Left ventricle myocardium inferior (tissue), 1 donor: ENCODE results near the gene MT1G. TPM values are rescaled to one million over a fixed set of nuclear protein-coding genes. Genes with fewer than 3 reads are reported as not detected.
"Not testable (repeated sequence)": the region's sequence is repeated elsewhere in the genome, so short reads cannot be mapped to it uniquely, and the experiment has no call there.

Experiments used
- DNase-seq: peaks from one replicate; pipeline ENCODE4 v3.0.0-alpha.2; 2020
- H3K27ac ChIP-seq: fragments of 200-600 bp; replicated peaks from 2 replicates; pipeline ENCODE4 v1.8.0; 2021
- H3K27me3 ChIP-seq: fragments of 200-600 bp; 2 replicates; pipeline ENCODE4 v1.8.0; 2021; ENCODE audit warnings: low read depth
- H3K36me3 ChIP-seq: fragments of 200-600 bp; 2 replicates; pipeline ENCODE4 v1.8.0; 2021
- H3K4me1 ChIP-seq: fragments of 200-600 bp; 2 replicates; pipeline ENCODE4 v1.8.0; 2021
- H3K4me3 ChIP-seq: fragments of 200-600 bp; 2 replicates; pipeline ENCODE4 v1.8.0; 2021; ENCODE audit warnings: mild to moderate bottlenecking, moderate library complexity
- H3K9me3 ChIP-seq: fragments of 200-600 bp; replicated peaks from 2 replicates; pipeline ENCODE4 v1.8.0; 2021
- CTCF ChIP-seq: fragments of 200-600 bp; IDR thresholded peaks from 2 replicates; pipeline ENCODE4 v1.8.0; 2021; ENCODE audit warnings: antibody characterized with exemption, mild to moderate bottlenecking, borderline replicate concordance
- intact Hi-C: fragments of 100-400 bp; cut with micrococcal nuclease; formaldehyde crosslinking; loops from one replicate; pipeline ENCODE4 v1.11.0; 2022
- total RNA-seq: library from RNA; stranded (reverse); fragmentation: NEBNext Ultra II Directional; extraction: Animal tissue kit (Norgen Biotek cat#: 25700); gene quantifications from one replicate; pipeline ENCODE4 v1.2.1, GENCODE V29; 2021
- donor health status: DM: no; HTN: yes; CAD: no; lungs with severe emphysema.

The MT1G gene
- total RNA-seq, 1 donor from 2014 or later: not detected

- DNase-seq: no peak
- peaks cover 4% of the 10 kb centered on the region for H3K27me3 ChIP-seq
- H3K4me1 ChIP-seq: peaks cover 46% of the 10 kb centered on the region
- peak overlapping the region; percentile 27 for H3K27ac ChIP-seq
- no peak overlapping the region for H3K4me3 ChIP-seq
- H3K36me3 ChIP-seq: no peaks in the 10 kb centered on the region
- TF ChIP-seq CTCF: no peak
- H3K9me3 ChIP-seq: no peaks in the 10 kb centered on the region
- intact Hi-C loops: no loop called here
Observed at GRCh38 chr16:56628486-56629350, 39.1 kb downstream of the MT1G start.

- Histone ChIP-seq H3K36me3 (no peaks in the 10 kb centered on the region), H3K4me3 (peak overlapping the region; percentile 80), H3K4me1 (peaks cover 39% of the 10 kb centered on the region), H3K9me3 (no peaks in the 10 kb centered on the region), H3K27me3 (no peaks in the 10 kb centered on the region), H3K27ac (peak overlapping the region; percentile 99)
- intact Hi-C loops: no loop called here
- TF ChIP-seq CTCF: no peak
- no peak for DNase-seq
Observed at GRCh38 chr16:56626685-56627084, 41.2 kb downstream of the MT1G start.

GRCh38 chr16:56625943-56626654 is 41.8 kb downstream of the MT1G start:
- DNase-seq: peak; percentile 71
- Histone ChIP-seq H3K27ac (peak overlapping the region; percentile 99), H3K4me1 (peaks cover 39% of the 10 kb centered on the region), H3K27me3 (no peaks in the 10 kb centered on the region), H3K36me3 (no peaks in the 10 kb centered on the region), H3K4me3 (peak overlapping the region; percentile 80), H3K9me3 (no peaks in the 10 kb centered on the region)
- intact Hi-C loops: no loop called here
- TF ChIP-seq CTCF: no peak

- DNase-seq: peak; percentile 88
- Histone ChIP-seq H3K36me3 (no peaks in the 10 kb centered on the region), H3K4me3 (peak within 1 kb of the TSS; percentile 80), H3K27me3 (no peaks in the 10 kb centered on the region), H3K9me3 (no peaks in the 10 kb centered on the region), H3K27ac (peak within 1 kb of the TSS; percentile 99), H3K4me1 (peaks cover 40% of the 10 kb centered on the region)
- no peak for TF ChIP-seq CTCF
- intact Hi-C loops: no loop called here
Observed at GRCh38 chr16:56625140-56625942, 42.5 kb downstream of the MT1G start, which contains the start of gene MT1E. MT1E (plus strand) TSS chr16:56625781; CDS start chr16:56625852, 71 bp downstream.

- DNase-seq: no peak
- Histone ChIP-seq H3K9me3 (no peaks in the 10 kb centered on the region), H3K27me3 (no peaks in the 10 kb centered on the region), H3K27ac (no peak overlapping the region), H3K36me3 (no peaks in the 10 kb centered on the region), H3K4me1 (peaks cover 45% of the 10 kb centered on the region), H3K4me3 (no peak overlapping the region)
- intact Hi-C loops: no loop called here
- no peak for TF ChIP-seq CTCF
Observed at GRCh38 chr16:56623637-56624036, 44.2 kb downstream of the MT1G start.

- H3K9me3 ChIP-seq, H3K27ac ChIP-seq, H3K27me3 ChIP-seq, H3K4me3 ChIP-seq, DNase-seq, H3K36me3 ChIP-seq, intact Hi-C loops: not testable (repeated sequence)
- peaks cover 49% of the 10 kb centered on the region for H3K4me1 ChIP-seq
Observed at GRCh38 chr16:56623184-56623583, 44.7 kb downstream of the MT1G start.

GRCh38 chr16:56621665-56622445 is 46.0 kb downstream of the MT1G start:
- intact Hi-C loops, H3K9me3 ChIP-seq, DNase-seq, H3K4me3 ChIP-seq, H3K36me3 ChIP-seq, H3K27me3 ChIP-seq: not testable (repeated sequence)
- Histone ChIP-seq H3K27ac (peak overlapping the region; percentile 48), H3K4me1 (peaks cover 55% of the 10 kb centered on the region)
